ENCODE measurements around the gene TVP23B.
"Not testable (repeated sequence)": the region's sequence is repeated elsewhere in the genome, so short reads cannot be mapped to it uniquely, and the experiment has no call there.

The TVP23B gene

GRCh38 chr17:18780991-18781718, at the start of gene TVP23B:
TSS of gene TVP23B (plus strand) at chr17:18781183. CDS start at chr17:18781294, 111 bp downstream.
- H3K4me3 ChIP-seq (ENCODE audit: low read depth, low read length): peak within 1 kb of the TSS; percentile 56

DNA sequence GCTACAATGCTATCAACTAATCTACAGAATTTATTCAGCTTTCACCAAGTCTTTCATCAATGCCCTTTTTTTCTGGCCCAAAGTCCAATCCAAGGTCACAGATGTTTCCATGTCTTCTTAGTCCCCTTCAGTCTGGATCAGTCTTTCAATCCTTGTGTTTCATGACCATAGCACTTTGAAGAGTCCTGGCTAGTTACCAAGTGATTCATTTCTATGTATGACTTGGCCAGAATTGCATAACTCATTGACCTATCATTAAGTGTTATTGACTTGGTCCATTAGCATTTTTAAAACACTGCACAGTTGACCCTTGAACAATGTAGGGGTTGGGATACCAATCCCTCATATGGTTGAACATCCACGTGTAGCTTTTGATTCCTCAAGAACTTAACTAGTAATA, 48.5 kb upstream of the TVP23B start:
- H3K4me3 ChIP-seq (ENCODE audit: low read depth, low read length): not testable (repeated sequence)

DNA sequence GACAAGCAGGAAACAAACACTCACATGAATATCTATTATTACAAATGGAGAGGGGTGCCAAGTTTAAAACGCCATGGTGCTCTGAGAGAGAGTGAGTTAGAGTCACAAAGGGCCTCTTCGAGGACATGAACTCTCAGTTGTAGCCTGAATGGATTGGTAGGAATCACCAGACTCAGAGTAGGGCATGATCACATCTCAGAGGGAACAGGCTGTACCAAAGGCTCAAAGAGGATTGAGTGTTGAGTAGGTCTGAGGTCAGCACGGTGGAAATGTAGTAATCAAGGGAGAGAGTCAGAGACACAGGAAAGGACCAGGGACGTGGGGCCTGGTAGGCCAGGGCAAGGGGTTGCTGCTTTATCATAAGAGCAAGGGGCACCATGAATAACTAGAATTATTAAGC, 47.6 kb upstream of the TVP23B start:
- not testable (repeated sequence) for H3K4me3 ChIP-seq (ENCODE audit: low read depth, low read length)

DNA sequence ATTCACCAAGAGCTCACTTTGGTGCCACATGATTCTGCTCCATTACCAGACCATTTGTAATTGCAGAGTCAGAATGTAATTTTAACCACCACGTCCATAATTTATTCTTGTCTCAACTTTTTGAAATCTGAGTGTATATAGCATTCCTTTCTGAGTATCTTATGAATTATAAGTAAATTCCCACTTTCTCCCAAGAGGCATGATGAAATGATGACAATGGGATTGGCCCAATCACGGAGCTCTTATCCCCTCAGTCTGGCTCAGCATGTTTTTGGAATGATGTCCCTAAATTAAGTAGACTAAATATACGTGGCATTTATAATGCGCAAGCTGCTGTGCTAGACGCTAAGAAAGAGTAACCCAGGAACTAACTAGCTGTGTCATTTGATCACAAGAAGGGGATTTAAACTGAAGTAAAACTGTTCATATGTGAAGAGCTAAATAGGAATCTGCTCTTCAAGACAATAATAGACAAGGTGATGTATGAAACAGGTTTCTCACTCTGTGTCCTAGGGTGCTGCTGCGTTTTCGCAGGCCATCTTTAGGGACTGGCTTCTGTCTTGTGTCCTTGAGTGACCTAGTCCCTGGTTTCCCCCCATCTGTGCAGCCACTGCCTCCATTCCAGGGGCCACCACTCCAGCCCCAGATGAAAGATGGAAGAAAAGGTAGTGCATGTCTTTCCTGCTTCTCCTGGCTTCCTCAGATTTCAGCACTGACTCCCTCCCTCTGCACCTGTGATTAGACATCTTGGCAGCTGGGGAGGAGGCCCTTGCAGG, 41.2 kb upstream of the TVP23B start:
- H3K4me3 ChIP-seq (ENCODE audit: low read depth, low read length): not testable (repeated sequence)

GRCh38 chr17:18741228-18741627, 39.8 kb upstream of the TVP23B start:
- not testable (repeated sequence) for H3K4me3 ChIP-seq (ENCODE audit: low read depth, low read length)

DNA sequence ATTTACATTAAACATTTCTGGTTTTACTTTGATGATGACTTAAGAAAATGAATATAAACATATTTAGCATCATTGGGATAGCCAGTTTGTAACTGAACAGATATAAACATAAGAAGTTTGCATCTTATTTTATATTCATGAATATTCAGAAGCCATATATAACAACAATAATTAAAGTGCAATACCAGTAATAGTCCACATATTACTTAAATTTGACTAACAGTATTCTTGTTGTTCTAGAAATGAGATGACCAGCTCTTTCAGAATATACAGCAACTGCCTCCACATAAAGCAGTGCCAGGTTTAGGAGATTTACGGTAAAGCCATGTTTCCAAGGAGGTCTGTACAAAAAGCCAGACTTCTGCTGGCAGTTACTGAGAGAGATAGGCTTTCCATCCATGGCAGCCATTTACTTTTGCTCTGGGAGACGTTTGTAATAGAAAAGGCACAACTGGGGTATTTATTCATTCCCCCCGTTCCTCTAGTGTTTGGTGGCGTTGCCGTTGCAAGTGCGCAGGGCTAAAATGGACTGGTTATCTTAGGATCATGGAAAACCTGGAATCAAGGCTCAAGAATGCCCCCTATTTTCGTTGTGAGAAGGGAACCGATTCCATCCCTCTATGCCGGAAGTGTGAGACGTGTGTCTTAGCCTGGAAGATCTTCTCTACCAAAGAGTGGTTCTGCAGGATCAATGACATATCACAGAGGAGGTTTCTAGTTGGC, 37.1 kb upstream of the TVP23B start, which contains the start of gene FBXW10:
FBXW10 (plus strand) TSS at position 356 of the 723 bp plus-strand sequence; CDS start at position 547, 191 bp downstream.
- not testable (repeated sequence) for H3K4me3 ChIP-seq (ENCODE audit: low read depth, low read length)

GRCh38 chr17:18744726-18745125, 36.3 kb upstream of the TVP23B start:
- not testable (repeated sequence) for H3K4me3 ChIP-seq (ENCODE audit: low read depth, low read length)

- not testable (repeated sequence) for H3K4me3 ChIP-seq (ENCODE audit: low read depth, low read length)
Measured at GRCh38 chr17:18746551-18746950, 34.4 kb upstream of the TVP23B start.

- H3K4me3 ChIP-seq (ENCODE audit: low read depth, low read length): not testable (repeated sequence)
Measured at GRCh38 chr17:18747501-18747900, 33.5 kb upstream of the TVP23B start.

DNA sequence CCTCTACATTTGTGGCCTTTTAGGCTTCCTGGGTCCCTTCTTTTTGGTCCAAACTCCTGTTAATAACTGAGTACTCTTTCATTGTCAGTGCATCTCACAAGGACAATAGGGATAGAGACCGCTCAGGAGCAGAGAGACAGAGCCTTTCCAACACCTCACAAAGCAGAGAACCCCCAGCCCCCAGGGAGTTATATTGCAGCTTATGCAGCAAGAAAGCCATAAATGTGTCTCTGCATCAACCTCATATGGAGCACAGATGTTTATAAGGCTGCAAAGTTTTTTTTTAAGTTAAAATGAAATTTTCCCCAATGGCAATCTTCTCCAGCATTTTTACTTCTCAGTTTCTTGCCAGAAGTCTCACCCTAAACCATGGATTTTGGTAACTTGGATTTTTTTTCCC, 30.7 kb upstream of the TVP23B start:
- not testable (repeated sequence) for H3K4me3 ChIP-seq (ENCODE audit: low read depth, low read length)

DNA sequence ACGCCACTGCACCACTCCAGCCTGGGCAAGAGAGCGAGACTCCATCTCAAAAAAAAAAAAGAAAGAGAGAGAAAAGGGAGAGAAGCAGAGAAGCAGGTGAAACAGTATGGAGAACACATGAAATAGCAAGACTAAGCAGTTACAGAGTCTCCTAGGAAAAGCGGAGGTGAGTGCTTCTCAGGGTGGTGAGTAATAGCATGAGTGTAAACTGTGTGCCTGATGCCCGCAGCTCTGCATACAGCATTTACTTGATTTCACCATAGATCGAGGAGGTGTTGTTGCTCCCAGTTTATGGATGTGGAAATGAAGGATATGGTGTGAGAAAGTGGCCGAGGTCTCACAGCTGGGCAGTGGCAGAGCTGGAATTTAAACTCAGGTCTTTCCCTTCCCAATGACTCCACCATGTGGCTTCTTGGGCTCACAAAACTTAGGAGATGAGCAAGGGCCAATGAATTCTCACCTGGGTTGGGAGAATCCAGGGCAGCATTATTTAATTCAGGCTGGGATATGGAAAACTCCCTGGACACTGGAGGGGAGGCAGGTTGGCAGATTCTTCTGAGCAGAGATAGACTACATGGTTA, 27.1 kb upstream of the TVP23B start:
- H3K4me3 ChIP-seq (ENCODE audit: low read depth, low read length): not testable (repeated sequence)

DNA sequence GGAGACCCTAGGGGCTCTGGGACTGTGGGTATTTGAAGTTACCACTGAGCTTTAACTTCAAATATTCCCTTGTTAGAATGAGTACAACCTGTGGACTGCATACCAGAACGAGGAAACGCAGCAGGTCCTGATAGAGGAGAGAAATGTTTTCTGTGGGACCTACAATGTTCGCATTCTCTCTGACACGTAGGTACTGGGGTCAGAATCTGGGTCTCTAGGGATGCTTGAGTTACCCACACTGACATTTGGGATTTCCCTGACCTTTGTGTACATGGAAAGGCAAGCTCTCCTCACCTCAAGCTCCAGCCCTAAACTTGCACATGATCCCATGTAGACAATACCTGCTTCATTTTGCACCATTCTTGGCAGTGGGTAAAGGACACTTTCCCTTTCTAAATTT, 25.0 kb upstream of the TVP23B start:
- H3K4me3 ChIP-seq (ENCODE audit: low read depth, low read length): not testable (repeated sequence)

- H3K4me3 ChIP-seq (ENCODE audit: low read depth, low read length): not testable (repeated sequence)
Measured at GRCh38 chr17:18757368-18758044, 23.5 kb upstream of the TVP23B start.

- H3K4me3 ChIP-seq (ENCODE audit: low read depth, low read length): not testable (repeated sequence)
Measured at GRCh38 chr17:18758344-18758743, 22.6 kb upstream of the TVP23B start.

- not testable (repeated sequence) for H3K4me3 ChIP-seq (ENCODE audit: low read depth, low read length)
Measured at GRCh38 chr17:18760221-18760620, 20.8 kb upstream of the TVP23B start.

- not testable (repeated sequence) for H3K4me3 ChIP-seq (ENCODE audit: low read depth, low read length)
Measured at GRCh38 chr17:18770572-18770971, 10.4 kb upstream of the TVP23B start.

DNA sequence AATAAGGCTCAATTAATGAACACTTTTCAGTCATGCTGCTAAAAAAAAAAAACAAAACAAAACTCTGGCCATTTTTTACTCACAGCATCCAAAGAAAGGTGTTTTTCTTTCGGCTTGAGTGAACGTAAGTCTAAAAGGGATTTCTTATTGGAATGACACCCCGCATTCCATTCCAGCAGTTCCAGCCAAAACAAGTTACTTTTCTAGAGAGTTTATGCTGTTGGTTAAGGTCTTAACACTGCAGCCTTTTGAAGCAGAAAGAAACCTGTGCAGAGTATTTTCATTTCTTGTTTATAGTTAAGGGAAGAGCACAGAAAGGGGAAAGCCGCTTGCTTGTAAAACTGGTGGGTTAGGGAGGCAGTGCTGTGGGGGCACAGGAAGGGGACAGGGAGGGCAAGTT, 9.9 kb upstream of the TVP23B start:
- not testable (repeated sequence) for H3K4me3 ChIP-seq (ENCODE audit: low read depth, low read length)

All from GM12875 (cell line).